HG02588 (cell line): ENCODE data around the gene ZSWIM9.
A peak's percentile ranks its signal among the peaks of the same experiment; 100 is the strongest.

Experiments
- ATAC-seq: cut with Tn5 transposase; IDR thresholded peaks from one replicate; pipeline ENCODE4 v1.9.1; 2021; ENCODE audit warnings: mild to moderate bottlenecking, moderate library complexity; ENCODE audit not compliant: unreplicated experiment

Gene ZSWIM9

DNA sequence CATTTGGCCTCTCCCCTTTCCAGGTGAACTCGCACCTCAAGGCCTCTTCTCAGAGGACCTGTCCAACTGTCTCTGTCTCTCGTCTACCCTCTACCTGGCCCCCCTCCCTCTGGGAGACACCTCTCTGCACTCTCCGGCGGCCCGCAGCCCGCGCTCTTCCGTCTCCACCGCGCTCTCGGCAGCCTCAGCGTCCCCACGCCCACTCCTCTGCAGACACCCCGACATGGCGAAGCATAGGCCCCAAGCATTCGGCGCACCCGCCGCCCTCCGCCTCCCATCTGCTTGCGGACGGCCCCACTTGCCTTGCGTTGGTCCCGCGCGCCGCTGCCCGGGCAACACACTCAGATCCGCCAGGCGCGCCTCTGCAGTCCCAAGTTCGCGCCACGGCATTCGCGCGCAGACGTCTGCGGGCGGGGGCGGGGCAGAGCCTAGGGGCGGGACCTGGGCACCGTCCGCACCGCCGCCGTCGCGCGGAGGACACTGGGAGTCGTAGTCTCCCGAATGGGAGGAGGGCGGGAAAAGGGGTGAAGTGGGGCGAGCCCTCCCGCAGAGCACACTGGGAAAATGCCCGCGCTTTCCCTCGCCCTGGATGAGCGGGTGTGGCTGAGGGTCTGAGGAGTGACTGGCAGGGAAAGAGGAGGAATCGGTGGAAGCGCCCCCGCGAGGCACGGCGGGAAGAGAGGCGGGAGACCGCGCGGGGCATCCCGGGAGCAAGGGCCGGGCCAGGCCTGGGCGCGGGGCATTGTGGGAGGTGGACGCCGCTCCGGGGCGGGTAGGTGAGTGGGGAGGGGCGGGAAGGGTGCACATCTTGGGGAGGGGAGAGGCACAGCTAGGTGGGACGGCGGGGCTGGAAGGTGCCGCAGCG lies at the start of gene ZSWIM9, which contains the start of gene LIG1:
ZSWIM9 (plus strand) TSS at position 742 of the 865 bp plus-strand sequence. CDS start 1,123 bp downstream, outside the sequence.
LIG1 (minus strand) TSS at position 406 of the 865 bp plus-strand sequence. CDS start 4,778 bp downstream, outside the sequence.
- ATAC-seq = peak; percentile 80

DNA sequence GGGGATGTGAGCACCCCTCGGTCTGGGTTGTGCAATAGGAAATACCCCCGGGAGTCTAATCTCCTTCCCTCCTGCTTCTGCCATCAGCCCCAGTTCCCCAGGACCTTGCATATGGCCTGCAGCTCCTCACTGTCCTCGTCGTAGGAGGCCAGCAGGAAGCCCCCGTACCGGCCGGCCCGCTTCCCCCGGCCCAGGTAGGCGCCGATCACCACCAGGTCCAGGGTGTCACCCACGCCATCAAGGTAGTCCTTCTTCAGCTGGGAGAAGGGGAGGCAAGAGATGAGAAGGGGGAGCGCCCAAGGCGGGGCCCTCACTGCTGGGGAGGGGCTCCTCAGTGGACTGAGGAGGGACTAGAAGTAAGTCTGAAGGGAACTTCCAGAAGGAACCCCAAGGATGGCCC lies 49.4 kb upstream of the ZSWIM9 start:
- ATAC-seq = no peak

DNA sequence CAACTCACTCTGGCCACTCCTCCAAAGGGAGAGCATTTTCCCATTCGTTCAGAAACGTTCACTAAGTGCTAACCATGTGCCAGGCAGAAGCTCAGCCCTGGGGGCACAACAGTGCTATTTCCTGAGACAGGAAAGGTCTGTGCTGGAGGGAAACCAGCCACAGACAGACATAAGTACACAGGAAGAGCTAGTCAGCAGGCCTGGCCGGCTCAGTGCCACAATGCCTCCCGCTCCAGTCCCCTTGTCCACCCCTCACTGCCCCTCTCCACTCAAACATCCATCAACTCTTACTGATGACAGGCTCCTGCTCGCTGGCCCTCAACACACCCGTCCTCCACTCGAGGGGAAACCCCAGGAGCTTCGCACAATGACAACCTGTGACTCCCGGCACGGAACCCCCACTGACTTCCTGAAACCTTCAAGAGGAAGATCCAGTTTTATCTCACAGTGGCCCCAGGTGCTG lies 48.5 kb upstream of the ZSWIM9 start:
- no peak for ATAC-seq

DNA sequence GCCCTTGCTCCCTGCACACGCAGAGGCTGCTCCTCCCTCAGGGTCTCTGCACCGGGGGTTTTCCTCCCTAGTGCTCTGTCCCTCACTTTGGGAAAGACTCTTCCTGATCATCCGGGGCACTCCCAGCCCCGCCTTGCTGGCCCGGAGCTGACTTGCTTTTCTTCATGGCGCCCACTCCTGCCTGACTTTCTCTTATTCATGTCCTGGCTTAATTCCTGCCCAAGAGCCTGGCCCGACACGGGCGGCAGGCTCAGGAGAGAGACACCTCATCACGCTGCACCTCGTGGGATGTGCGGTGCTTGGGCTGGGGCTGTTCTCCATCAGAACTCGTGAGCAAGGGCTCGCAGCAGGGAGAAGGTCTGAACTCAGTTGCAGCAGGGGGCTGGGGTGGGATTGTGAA lies 48.1 kb upstream of the ZSWIM9 start:
- no peak for ATAC-seq

DNA sequence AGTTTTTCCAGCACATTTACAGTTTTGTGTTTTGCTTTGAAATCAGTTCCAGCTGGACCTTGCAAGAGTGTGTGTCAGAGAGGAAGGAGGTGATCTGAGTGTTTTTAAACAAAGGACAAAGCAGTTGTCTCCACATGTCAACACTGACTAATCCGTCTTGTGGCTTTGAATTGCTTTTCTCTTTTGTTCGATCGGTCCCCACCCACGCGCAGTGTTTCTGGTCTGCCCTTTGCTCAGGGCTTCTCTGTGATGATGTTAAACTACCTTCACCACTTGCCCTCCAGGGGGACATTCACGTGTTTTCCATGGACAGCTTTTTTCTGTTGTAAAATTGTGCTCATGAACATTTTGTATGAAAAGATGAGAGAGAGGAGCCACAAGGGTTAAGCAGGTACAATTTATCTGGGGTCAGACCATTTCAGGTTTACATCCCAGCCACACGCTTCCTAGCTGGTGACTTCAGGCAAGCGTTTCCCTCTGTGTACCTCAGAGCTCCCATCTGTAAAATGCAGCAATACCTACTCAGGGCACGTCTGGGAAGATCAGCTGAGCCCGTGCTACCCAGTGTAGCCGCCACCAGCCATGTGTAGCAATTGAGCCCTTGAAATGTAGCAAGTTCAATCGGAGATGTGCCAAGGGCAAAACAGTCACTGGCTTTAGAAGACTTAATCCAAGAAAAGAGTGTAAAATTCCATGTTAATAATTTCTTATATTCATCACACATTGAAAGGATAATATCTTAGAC lies 46.4 kb upstream of the ZSWIM9 start:
- ATAC-seq = no peak

DNA sequence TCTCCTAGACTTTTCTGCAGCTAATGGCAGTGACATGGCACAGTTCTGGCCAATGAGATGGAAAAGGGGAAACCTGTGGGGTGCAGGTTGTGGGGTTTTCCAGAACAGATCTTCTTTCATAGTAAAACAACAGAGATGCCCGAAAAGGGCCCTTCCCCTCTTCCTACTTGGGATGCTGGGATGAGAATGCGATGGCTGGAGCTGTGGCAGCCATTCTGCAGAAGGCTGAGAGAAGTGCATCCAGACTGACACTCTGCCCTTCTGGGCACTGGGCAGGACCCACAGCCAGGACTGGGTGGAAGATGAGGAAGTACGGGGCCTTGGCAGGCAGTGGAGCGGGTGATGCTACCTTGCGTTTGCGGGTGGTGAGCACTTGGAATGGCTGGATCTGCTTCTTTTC lies 42.9 kb upstream of the ZSWIM9 start:
- no peak for ATAC-seq

DNA sequence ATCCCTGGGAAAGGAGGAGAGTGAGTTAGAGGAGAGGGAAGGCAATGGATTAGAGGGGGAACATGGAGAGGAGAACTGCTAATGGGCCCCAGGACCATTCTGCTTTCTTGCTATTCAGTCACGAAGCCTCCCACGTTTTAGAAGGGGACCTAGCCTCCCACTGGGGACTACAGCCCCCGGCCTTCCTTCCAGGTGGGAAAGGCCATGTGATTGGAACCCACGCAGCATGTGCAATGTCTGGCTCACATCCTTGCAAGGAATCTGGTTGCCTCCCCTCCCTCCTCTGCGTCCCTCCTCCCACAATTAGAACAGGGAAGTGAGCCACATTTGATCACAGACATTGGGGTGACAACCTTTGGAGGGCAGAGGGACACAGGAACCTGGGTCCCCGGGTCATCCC lies 37.4 kb upstream of the ZSWIM9 start:
- no peak for ATAC-seq

DNA sequence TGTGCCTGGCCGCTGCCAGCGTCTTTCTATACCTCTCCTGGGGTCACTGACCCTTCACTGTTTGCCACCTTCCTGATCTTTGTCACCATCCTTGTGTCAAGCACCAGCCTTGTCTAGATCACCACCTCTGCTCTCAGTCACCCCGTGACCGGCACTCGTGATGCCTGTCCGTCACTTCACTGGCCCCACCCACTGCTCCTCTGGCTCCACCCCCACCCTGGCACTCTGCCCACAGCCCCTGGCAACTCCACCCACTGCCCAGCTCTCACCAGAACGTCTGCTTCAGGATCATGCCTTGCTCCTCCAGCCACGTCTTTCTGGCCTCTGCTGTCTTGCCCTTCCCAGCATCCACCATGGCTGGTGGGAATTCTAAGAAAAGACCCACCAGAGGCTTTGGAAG lies 35.1 kb upstream of the ZSWIM9 start:
- ATAC-seq = no peak

DNA sequence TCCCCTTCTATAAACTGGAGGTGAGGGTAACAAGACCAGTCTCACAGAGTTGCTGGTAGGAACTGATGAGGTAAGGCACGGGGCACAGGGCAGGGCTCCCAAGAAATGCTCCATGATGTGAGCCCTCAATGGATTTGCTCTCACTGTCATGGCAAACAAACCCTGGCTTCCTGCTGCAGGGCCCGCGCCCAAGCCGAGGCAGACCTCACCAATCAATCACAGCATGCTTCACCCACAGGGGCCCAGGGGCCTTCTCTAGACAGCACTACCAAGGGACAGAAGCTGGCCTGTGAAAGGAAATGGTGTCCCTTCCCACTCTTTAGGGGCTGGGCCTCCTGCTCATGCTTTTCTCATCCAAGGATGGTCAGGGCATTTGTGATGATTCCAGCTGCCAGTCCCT lies 33.9 kb upstream of the ZSWIM9 start:
- ATAC-seq = no peak

DNA sequence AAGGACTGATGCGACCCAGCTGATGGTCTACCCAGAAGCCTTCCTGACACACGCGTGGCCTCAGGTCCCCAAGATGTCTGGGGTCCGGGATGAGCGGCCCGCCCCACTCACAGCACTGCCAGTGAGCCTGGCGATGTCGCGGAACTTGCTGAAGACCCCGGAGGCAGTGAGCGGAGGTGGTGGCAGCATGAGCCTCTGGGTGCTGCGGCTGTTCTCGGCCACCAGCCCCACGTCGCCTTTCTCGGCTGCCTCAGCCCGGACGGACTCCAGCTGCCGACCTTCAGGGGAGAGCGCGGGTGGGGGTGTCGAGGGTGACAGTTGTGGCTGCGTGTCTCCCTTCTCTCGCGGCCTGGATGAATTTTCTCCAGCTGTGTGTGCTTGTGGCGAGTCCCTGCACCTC lies 33.1 kb upstream of the ZSWIM9 start:
- no peak for ATAC-seq

DNA sequence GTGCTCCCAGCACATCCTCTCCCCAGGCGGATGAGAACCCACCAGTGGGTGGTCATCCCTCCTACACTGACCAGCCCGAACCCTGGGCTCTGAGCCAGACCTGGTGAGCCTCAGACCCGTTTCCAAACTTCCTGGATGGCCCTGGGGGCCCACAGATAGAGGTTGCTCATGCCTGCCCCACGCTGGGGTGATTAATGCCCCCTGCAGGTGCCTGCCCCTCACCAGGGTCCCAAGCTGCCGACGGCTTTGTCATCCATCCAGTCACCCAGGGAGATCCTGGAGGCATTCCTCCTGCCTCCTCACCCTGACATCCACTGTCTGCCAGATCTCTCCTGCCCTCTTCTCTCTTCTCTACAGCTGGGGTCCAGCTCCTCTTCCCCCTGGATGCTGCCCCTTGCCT lies 31.4 kb upstream of the ZSWIM9 start:
- no peak for ATAC-seq

DNA sequence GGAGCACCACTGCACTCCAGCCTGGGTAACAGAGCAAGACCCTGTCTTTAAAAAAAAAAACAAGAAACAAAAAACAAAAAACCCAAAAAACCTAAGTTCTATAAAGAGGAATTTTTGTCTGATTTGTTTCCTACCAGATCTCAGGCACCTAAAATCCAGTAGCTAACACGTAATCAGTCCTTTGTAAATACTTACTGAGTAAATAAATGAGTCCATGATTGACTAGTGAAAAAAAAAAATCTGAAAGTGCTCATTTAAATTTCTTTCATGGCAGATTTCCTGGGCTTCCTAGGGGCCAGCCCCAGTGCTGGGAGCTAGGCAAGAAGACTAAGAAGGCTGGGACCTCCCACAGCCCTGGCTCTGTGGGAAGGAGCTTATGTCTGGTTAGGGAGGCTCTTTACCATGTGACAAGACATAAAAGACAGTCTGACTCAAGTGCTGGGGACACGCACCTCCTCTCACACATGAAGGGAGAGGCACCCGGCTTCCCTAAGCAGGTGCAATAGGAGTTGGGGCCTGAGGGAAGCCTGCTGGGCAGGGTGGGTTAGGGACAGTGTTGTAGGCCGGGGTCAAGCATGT lies 22.8 kb upstream of the ZSWIM9 start:
- ATAC-seq = no peak

DNA sequence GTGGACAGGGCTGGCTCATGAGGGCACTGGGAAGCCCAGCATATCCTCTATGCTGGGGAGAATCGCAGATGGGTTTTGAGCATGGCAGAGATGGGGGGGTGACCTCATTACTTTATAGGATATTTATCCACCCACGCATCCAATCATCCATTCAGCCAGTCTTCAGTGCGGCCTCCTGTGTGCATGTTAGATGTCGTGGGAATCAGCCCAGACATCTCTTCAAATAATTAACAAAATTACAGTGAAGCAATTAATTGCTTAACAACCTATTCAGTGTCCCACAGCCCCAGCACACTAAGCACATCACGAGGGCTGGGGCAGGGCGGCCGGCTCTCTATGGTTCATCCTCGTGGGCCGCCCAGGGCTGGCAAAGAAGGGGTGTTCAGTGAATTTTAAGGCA lies 21.9 kb upstream of the ZSWIM9 start:
- no peak for ATAC-seq

DNA sequence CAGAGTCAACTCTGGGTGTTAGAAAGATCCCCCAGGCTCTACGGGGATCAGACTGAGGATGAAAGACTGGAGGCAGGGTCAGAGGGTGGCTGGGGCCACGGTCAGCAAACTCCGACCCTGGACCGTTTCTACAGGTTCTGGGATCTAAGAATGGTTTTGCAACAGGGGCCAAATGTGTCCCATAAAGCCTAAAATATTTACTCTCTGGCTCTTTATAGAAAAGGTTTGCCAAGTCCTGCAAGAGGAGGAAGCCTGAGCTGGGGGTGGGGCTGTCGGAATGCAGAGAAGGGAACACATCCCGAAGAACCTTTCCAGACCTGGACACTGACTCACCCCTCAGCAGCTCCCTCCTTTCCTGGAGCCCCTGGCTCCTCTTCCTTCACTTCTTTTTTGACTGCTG lies 21.1 kb upstream of the ZSWIM9 start:
- ATAC-seq = no peak

DNA sequence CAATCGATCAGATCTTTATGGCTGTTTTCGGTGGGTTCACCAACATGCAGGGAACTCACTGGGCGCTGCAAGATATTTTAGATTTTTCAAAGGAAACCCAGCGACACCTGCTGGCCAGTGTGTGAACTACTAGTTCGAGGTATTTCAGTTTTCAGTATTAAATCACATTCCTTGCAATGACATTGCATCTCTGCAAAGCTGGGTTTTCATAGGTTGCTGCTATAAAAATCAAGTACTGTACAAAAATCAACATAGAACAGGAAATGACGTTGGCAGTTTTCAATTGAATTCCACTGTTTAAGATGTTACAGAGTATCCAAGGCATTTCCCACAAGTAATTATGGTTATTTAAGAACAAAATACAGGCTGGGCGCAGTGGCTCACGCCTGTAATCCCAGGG lies 17.9 kb upstream of the ZSWIM9 start:
- no peak for ATAC-seq

DNA sequence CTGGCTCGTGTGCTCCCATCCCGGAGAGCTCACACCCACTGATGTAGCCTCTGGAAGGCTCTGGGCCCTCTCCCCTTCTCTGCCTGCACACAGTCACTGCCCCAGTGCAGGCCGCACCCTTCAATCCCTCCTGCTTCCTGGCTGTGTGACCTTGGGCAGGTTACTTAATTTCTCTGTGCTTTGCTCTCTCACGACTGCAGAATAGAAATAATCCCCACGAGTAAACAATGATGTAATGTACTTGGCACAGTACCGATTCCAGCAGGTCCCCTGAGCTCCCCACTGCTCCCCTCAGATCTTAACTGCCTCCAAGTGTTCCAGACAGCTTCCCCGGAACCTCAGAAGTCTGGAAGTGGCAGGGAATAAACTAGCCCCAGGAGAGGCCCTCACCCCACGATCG lies 16.5 kb upstream of the ZSWIM9 start:
- ATAC-seq = no peak

DNA sequence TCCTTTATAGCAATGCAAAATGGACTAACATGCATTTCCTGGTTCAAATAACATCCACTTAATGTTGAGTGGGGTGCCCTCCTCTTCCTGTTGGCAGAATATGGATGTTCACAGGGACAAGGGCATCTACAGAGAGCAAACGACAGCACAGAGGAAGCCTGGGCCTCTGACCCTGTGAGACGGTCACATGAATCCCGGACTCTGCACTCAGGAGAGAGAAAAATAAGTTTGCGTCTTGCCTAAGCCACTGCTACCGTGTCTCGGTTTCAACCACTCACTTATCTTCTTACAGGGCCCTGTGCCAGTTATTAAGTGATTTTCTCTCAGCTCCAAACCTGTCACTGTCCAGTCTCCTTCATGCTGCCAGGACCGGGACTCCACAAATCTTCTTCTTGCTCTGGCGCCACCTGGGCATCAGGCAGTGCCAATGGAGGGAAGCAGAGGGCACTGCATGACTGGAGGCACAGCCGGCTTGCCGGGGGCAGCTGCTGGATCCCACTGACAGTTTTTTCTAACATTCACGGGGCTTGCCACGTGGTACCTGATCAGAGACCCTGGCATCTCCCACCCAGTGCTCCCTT lies 12.2 kb upstream of the ZSWIM9 start:
- no peak for ATAC-seq

DNA sequence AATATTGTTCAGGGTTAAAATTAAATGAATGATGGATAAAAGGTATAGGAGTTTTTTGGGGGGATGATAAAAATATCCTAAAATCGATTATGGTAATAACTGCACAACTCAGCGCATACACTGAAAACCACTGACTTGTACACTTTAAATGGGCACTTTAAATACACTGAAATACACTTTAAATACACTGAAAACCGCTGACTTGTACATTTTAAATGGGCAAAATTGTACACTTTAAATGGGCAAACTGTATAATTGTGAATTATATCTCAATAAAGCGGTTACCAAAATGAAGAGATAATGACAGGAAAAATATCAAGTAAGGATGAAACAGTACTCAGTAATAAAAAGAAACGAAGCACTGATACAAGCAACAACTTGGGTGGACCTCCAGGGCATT lies 1.8 kb upstream of the ZSWIM9 start:
- no peak for ATAC-seq

DNA sequence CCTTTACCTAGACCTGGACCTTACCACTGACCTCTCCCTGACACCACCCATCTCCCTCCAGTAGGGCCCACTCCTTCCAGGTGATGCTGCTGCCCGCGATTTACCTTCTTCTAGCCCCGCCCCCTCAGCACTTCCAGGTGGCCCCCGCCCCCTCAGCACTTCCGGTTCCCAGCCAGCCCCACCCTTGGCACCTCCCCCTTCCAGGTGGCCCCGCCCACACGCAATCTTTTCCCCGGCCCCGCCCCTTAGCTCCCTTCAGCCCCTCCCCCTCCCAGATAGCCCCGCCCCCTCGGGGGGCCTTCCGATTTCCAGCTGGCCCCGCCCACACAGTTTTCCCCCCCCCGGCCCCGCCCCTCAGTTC lies 922 bp upstream of the ZSWIM9 start:
- no peak for ATAC-seq

DNA sequence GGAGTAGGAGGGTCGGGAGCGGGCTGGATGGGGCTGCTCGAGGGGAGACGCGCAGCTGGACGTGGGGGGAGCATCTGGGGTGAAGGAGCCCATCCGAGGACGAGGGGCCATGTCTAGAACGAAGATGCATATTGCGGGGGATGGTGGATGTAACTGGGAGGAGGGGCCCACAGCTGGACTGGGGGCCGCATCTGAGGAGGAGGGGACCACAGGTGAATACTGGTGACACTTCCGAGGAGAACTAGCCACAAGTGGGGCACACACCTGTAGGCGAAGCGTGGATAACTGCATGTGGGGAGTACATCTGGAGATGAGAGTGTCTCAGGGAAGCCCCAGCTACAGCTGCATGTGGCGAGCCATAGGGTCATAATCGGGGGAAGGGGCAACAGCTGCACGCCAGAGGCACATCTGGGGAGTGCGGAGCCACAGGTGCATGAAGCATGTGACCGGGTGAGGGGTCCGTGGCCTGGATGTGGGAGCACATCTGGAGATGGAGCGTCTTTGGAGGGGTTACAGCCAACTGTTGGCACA lies 402 bp downstream of the ZSWIM9 start:
- peak; percentile 1 for ATAC-seq

DNA sequence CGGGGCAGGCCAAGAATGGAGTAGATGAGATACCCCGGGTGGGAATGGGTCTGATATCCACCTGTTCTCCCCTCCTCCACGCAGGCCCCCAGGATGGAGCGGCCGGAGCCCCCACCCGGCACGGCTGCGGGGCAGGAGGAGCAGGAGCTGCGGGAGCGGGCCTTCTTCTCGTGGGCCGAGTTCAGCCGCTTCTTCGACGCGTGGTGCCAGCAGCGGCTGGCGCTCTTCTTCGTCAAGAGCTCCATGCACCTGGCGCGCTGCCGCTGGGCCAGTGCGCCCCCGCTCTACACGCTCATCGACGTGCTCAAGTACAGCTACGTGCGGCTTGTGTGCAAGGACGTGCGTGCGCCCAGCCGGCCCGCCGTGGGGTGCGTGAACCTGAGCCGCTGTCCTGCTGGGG lies 1.2 kb downstream of the ZSWIM9 start:
- no peak for ATAC-seq
